ENCODE data around the gene PRDM7. TPM values are rescaled to one million over a fixed set of nuclear protein-coding genes. Genes with fewer than 3 reads are reported as not detected.

PRDM7 gene
- total RNA-seq, 1 donor from 2014 or later, result not detected

GRCh38 chr16:90015586-90016338, 61.4 kb downstream of the PRDM7 start:
- Mint-ChIP-seq H3K36me3 (ENCODE audit: low read depth) (no peaks in the 10 kb centered on the region), H3K4me3 (no peak overlapping the region), H3K9me3 (no peaks in the 10 kb centered on the region), H3K27ac (ENCODE audit: unreplicated experiment) (no peak overlapping the region), H3K27me3 (ENCODE audit: low read depth) (peaks cover 36% of the 10 kb centered on the region), H3K4me1 (peaks cover 10% of the 10 kb centered on the region)
- TF ChIP-seq CTCF (conservative IDR thresholded peaks at IDR 0.05), result no peak
- DNase-seq (ENCODE audit: low read depth, low spot score), result no peak

DNA sequence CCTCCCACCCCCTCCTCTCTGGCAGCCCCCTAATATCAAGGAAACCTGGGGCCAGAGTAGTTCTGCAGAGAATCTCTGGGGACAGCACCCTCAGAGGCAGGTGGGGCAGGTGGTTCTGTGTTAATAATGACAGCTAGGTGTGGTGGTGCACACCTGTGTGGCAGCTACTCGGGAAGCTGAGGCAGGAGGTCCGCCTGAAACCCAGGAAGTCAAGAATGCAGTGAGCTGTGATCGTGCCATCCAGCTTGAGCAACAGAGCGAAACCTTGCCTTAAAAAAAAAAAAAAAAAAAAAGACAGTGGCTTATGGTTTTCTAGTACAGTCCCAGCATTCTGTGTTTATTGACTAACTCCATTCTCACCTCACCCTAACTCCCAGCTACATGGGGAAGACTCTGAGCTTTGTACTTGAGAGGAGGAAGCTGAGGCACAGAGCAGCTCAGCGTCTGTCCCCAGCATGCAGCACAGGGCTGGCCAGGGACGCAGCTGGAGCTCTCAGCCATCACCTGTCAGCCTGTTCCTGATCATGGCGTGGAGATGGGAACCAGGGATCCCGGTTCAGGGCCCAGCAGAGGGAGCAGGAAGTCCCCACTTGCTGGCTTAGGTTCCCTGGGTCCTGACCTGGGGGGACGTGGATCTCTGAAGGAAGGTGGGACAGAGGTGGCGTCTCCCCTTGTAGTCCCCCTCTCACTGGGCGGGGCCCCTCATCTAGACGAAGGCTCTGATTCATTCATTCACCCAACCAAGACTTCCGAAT, 64.0 kb downstream of the PRDM7 start:
- peaks cover 19% of the 10 kb centered on the region for H3K27me3 Mint-ChIP-seq (ENCODE audit: low read depth)

DNA sequence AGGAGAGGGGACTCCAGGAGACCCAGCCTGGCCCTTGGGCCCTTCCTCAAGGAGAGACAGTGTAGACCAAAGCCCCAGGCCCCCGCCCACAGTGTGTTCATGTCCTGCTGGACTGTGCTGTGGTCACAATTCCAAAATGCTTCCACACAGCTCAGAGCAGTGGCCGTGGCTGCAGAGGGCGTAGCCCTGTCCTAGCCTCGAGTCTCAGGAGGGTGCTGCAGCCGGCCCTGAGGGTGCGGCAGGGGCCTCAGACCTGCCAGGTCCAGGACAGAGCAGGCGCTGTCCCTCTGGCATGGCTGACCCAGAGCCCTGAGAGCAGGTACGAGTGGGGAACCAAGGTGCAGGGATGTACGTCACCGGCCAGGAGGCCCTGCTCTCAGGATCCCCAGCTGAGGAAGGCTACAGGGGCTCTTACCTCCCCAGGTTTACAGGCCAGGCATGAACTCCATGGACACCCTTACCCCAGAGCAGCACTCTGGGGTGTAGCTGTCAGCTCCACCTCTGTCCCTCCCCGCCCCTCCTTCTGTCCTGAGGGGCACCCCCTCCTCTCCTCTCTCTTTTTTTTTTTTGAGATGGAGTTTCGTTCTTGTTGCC, 65.1 kb downstream of the PRDM7 start:
- Mint-ChIP-seq H3K36me3 (ENCODE audit: low read depth) (no peaks in the 10 kb centered on the region), H3K27me3 (ENCODE audit: low read depth) (peaks cover 9% of the 10 kb centered on the region), H3K9me3 (no peaks in the 10 kb centered on the region), H3K27ac (ENCODE audit: unreplicated experiment) (no peak overlapping the region), H3K4me1 (no peaks in the 10 kb centered on the region), H3K4me3 (no peak overlapping the region)
- no peak for TF ChIP-seq CTCF (conservative IDR thresholded peaks at IDR 0.05)
- no peak for DNase-seq (ENCODE audit: low read depth, low spot score)

More for the DNA sequence above, 64.0 kb downstream of the PRDM7 start:
- H3K27ac Mint-ChIP-seq (ENCODE audit: unreplicated experiment), result no peak overlapping the region
- no peak overlapping the region for H3K4me3 Mint-ChIP-seq
- TF ChIP-seq CTCF (conservative IDR thresholded peaks at IDR 0.05), result no peak
- H3K4me1 Mint-ChIP-seq, result no peaks in the 10 kb centered on the region
- no peaks in the 10 kb centered on the region for H3K36me3 Mint-ChIP-seq (ENCODE audit: low read depth)
- DNase-seq (ENCODE audit: low read depth, low spot score), result no peak
- H3K9me3 Mint-ChIP-seq, result no peaks in the 10 kb centered on the region

GRCh38 chr16:90011508-90011819, 65.7 kb downstream of the PRDM7 start:
- no peaks in the 10 kb centered on the region for H3K4me1 Mint-ChIP-seq
- no peaks in the 10 kb centered on the region for H3K9me3 Mint-ChIP-seq
- TF ChIP-seq CTCF (conservative IDR thresholded peaks at IDR 0.05), result no peak
- no peaks in the 10 kb centered on the region for H3K36me3 Mint-ChIP-seq (ENCODE audit: low read depth)
- no peak for DNase-seq (ENCODE audit: low read depth, low spot score)
- H3K27me3 Mint-ChIP-seq (ENCODE audit: low read depth), result peaks cover 4% of the 10 kb centered on the region
- no peak overlapping the region for H3K4me3 Mint-ChIP-seq
- no peak overlapping the region for H3K27ac Mint-ChIP-seq (ENCODE audit: unreplicated experiment)

- Mint-ChIP-seq H3K27ac (ENCODE audit: unreplicated experiment) (no peak overlapping the region), H3K9me3 (no peaks in the 10 kb centered on the region), H3K27me3 (ENCODE audit: low read depth) (peaks cover 4% of the 10 kb centered on the region), H3K36me3 (ENCODE audit: low read depth) (no peaks in the 10 kb centered on the region), H3K4me3 (no peak overlapping the region), H3K4me1 (no peaks in the 10 kb centered on the region)
- DNase-seq (ENCODE audit: low read depth, low spot score), result no peak
- TF ChIP-seq CTCF (conservative IDR thresholded peaks at IDR 0.05), result no peak
Observed at GRCh38 chr16:90010676-90011507, 66.2 kb downstream of the PRDM7 start.
